HG03457 (cell line): Measurements from ENCODE around the gene PPL.
"Not testable (repeated sequence)": the region's sequence is repeated elsewhere in the genome, so short reads cannot be mapped to it uniquely, and the experiment has no call there.

Experiments used
- ATAC-seq: cut with Tn5 transposase; IDR thresholded peaks from one replicate; pipeline ENCODE4 v1.9.1; 2021; ENCODE audit warnings: moderate number of reproducible peaks; ENCODE audit not compliant: unreplicated experiment

PPL gene

DNA sequence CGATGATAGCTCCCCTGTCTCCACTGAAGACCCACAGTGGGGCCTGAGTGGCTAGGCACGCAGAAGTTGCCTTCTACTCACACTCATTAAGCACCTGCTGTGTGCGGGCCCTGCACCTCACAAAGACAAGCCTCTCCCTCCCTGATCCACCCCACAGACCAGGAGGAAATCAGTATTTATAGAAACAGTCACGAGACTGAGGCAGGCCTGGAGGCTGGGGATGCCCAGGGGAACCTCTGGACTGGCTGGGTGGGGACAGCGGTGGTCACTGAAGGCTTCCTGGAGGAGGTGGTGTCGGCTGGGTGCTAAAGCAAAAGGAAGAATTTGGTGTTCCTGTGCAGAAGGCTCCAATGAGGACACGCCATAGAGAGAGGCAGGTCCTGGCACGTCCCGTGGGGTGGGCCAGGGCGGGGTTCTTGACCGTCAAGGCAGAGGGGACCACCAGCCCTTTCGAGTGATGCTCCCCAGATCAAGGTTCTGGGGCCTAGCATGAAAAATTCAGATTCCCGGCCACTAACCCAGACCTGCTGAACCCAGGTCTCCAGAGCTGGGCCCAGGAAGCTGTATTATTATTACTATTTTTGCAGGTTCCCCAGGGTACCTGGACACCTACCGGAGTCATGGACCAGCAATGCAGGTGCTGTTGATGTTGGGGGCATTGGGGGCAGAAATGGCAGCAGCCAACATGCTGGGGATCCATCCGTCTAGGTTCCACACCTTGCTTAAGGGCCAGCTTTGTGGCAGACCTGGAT lies 23.0 kb downstream of the PPL start:
- no peak for ATAC-seq

DNA sequence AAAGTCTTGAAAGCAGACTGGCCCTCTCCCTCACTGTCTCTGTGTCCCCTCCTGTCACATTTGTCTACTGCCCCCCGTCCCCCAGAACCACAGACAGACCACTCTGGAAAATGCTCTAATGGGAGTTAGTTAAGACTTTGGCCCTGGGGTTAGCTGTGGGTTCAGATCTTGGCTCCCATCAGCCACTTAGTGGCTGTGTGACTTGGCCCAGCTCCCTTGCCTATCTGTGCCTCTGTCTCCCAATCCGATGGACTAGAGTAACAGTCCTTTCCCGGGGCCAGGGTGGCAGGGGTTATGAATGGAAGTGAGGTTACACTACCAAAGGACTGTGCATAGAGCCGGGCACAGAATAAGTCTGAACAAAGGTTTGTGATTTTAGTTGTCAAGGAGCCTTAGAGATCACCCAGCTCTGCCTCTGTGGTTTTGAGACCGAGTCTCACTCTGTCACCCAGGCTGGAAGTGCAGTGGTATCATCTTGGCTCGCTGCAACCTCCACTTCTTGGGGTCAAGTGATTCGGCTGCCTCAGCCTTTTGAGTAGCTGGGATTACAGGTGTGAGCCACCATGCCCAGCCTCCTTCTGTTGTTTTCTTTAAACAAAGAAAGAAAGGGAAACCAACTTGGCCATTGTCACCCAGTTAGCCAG lies 23.7 kb downstream of the PPL start:
- no peak for ATAC-seq

DNA sequence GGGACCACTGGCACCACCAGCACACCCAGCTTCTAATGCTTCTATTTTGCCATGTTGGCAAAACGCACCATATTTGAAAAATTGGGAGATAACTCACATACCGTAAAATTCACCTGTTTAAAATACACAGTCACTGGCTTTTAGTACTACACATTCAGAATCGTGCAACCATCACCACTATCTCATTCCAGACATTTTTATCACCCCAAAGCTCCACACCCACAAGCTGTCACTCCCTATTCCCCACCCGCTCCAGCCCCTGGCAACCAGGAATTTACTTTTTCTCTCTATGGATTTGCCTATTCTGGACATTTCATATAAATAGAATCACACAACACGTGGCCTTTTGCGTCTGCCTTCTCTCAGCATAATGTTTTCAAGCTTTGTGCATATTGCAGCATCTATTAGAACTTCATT lies 25.0 kb downstream of the PPL start:
- ATAC-seq, result no peak

DNA sequence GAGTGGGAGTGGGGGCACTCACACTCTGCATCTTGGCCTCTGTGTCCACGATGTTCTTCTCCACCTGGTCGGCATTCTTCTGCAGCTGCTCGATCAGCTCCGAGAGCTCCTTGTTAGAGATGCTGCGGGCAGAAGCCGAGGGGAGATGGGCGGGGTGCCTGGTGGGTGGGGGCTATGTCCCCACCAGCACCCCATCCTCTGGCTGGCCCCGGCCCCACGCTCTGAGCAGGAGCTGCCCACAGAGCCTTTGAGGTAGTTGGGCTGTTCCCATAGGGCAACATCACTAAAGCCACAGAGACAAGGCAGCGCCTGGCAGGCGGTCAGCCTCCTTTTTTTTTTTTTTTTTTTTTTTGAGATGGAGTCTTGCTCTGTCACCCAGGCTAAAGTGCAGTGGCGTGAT lies 26.1 kb downstream of the PPL start:
- no peak for ATAC-seq

DNA sequence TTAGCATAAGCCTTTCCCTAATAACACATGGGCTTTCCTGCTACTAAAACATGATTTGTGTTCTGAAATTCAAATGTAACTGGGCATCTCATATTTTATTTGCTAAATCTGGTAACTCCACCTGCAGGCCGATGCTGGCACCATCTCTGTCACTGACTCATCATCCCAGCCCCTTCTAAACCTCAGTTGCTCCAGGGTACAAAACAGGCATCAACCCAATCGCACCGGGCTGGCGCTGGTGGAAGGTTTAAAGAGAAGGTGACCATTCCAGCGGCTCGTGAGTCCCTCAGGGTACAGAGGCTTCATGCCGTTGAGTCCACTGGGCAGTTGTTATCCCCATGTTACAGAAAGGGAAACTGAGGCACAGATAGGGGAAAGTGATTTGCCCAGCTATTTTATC lies 27.1 kb downstream of the PPL start:
- ATAC-seq, result no peak

DNA sequence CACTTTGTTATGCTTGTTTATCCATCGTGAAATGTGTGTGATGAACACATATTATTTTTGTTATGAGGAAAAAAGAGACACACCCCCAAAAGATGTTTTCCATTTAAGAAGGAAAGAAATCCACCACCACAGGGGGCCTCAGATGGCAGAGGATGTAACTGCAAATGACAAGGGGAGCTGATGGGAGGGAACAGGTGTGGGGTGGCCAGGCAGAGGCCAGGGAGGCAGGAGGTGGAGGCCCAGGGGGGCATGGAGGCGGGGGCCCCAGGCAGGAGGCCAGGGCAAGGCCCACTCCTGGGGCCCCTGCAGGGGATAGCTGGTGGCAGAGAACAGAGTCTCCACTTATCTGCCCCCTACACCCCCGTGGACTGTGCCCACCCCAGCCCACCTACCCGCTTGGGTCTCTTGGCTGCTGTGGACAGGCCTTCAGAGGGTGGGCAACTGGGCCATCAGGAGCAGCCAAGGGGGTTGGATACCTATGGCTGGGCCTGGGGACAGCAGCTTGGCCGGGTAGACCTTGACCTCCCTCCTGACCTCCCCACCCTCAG lies 28.0 kb downstream of the PPL start:
- no peak for ATAC-seq

DNA sequence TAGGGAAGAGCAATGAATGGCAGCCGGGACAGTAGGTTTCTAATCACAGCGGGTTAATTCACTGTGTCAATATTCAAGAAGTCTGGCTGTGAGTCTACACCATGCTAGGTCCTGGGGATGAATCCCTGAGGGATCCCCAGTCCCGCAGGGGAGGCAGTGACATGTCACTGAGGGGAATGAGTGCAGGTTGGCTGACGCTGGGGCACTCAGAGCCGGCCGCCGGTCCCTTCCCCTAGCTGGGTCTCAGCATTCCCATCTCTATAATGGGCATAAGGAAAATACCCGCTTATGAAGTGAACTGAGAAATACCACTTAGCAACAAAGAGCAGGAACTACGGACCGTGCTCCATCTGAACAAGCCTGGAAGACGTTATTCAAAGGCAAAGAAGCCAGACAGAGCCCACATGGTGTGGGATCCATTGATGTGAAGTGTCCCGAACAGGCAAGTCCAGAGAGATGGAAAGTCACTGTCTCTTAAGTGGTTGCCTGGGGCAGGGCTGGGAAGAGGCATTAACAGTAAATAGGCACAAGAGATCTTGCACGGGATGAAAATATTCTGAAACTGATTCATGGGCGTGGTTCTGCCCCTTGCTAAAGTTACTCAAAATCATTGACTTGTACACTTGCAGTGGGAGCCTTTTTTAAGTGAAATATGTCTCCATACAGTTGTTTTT lies 31.9 kb downstream of the PPL start:
- no peak for ATAC-seq

DNA sequence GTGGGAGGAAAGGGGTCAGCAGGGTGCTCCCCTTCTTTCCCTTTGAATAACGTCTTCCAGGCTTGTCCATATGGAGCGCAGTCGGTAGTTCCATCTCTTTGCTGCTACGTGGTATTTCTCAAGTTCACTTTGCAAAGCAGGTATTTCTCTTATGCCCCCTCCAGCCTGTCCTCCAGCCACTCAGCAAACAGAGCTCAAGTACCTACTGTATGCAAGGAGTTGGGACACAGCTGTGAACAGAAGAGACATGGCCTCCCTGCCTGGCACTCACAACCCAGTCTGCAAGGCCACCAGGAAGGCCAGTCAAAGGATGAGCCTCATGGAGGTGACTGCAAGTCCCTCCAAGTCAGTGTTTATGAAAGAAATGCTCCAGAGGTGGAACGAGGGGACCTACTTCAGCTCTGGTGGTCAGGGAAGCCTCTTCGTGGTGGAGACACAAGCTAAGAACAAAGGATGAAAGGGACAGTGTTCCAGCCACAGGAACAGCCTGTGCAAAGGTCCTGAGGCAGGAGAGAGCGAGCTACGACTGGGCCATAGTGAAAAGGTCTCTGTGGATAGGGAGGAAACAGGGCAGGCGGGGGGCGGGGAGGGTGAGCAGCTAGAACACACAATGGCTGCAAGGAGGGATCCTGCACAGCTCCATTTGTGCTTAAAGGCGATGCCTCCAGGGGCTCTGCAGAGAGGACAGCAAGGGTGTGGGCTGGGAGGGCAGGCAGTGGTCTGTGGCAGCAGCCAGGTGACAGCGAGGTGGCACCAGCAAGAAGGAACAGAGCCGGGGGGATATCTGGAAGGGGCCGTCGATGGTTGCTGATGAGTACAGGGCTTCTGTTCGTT lies 32.6 kb downstream of the PPL start:
- ATAC-seq, result no peak

DNA sequence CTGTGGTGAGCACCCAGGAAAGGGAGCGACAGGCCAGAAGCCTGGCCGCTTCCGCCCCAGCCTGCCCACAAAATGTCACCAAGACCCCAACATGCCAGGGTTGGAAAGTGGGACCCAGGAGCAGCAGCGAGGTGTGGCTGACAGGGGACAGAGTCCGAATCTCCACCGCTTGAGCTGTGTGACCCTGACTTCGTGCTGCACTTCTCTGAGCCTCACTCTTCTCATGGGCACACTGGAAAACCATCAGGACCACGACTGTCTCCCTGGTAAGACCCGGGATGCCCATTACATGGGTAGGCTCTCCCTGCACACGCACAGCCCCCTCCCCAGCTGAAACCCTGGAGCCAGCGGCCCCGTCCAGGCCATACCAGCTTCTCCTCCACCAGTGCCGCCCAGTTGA lies 34.9 kb downstream of the PPL start:
- no peak for ATAC-seq

DNA sequence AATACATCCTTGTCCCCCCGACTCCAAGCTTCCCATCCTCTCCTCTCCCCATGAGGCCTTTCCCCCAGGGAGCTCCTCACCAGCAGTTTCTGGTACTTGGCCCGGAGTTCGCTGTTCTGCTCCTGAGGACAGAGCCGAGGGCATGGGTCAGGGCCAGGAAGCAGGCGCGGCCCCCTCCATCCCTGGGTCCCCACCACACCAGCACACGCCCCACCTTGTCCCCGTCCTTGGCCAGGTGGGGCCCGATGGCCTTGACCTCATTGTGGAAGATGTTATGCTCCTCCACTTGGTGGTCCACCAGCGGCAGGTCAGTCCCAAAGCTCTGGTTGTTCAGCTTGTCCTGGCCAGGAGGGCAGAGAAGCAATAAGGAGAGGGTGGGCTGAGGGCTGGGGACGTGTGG lies 36.2 kb downstream of the PPL start:
- no peak for ATAC-seq

DNA sequence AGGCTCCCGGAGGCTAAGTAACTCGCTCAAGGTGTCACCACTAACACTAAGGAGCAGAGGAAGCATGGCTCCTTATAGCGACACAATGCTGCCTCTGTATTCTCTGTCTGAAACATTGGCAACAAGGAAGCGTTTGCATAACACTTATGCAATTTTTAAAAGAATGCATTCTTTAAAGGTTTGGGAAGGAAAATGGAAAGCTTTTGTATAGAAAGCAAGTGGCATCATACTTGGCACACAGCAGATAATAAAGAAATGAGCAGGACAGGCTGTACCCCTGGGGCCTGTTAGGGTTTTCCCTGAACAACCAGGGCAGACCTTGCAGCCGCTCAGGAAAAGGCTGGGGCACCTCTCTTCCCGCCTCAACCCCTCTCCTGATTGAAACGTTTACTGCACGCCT lies 36.9 kb downstream of the PPL start:
- no peak for ATAC-seq

DNA sequence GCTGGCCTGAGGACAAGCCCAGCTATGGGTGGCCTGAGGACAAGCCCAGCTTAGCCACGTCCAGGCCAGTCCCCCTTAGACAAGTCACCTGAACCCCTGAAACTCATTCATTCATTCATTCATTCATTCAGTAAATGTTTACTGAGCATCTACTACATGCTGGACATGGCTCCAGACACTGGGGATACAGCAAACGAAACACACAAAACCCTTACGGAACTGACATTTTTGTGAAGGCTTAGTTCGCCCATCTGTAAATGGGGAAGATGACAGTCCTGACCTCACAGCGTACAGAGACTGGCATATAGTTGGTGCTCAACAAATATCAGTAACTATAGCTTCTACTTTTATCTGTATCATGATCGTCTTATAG lies 37.5 kb downstream of the PPL start:
- ATAC-seq, result no peak

DNA sequence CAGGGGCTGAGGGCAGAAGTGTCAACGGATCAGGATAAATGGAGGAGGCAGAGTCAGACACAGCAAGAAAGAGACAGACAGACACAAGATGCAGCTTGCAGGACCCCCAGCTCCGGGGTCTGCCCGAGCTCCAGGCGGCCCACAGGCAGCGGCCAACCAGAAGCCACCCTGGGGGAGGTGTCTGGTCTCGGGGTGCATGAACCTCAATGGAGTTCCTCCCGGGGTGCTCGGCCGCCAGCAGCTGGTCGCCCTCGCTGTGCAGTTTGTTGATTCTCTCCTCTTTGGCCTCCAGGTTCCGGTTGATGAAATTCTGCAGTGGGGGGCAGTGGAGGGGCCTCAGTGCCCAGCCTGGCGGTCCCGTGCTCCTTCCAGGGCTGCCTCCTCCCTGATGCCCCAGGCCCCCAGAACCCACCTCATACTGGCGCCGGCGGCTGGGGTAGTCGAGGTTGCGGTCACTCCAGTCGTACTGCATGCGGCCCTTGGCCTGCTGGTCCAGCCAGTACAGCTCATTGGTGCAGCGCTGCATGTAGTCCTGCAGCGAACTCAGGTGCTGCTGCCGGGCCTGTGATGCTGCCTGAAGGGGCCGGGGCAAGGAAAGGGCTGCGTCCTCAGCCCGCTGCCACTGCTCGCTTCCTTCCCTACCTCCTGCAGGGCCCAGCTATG lies 38.0 kb downstream of the PPL start:
- no peak for ATAC-seq

DNA sequence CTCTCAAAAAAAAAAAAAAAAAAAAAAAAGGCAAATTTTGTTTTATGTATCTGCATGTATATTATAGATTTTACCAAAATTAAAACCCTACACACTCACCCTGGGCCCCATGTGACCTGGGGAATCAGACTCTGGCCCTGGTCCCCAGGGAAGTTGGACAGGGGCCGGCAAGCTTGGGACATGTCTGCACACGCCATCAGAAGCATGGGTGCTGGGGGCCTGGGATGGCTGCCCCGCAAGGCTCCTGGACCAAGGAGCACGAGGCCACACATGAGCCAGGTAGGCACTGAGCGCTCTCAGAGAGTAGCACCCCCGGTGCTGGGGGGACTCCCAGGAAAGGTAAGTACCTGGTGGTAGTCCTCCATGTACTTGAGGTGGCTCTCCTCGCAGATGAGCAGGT lies 39.6 kb downstream of the PPL start:
- no peak for ATAC-seq

DNA sequence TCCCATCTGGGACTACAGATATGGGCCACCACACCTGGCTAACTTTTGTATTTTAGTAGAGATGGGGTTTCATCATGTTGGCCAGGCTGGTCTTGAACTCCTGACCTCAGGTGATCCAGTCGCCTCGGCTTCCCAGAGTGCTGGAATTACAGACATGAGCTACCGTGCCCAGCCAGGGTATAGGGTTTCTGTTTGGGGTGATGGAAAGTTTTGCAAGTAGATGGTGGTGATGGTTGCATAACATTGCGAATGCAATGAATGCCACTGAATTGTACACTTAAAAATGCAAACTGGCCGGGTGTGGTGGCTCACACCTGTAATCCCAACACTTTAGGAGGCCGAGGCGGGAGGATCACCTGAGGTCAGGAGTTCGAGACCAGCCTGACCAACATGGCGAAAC lies 40.2 kb downstream of the PPL start:
- ATAC-seq, result not testable (repeated sequence)

DNA sequence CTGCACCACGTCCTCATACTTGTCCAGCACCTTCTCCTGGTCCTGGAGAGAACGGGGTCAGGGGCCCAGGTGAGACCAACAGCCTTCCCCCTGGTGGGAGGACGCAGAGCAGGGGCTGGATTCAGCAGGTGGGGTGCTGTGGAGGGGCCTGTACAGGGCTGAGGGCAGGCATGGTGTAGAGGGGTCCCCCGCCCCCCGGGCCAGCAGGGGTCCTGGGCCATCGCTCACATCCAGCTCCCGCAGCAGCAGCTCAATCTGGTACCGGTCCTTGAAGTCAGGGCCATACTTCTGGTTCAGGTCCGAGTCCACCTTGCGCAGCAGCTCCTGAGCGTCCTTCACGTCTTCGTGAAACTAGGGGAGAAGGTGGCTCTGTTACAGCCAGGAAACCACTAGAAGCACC lies 41.6 kb downstream of the PPL start:
- ATAC-seq, result no peak

DNA sequence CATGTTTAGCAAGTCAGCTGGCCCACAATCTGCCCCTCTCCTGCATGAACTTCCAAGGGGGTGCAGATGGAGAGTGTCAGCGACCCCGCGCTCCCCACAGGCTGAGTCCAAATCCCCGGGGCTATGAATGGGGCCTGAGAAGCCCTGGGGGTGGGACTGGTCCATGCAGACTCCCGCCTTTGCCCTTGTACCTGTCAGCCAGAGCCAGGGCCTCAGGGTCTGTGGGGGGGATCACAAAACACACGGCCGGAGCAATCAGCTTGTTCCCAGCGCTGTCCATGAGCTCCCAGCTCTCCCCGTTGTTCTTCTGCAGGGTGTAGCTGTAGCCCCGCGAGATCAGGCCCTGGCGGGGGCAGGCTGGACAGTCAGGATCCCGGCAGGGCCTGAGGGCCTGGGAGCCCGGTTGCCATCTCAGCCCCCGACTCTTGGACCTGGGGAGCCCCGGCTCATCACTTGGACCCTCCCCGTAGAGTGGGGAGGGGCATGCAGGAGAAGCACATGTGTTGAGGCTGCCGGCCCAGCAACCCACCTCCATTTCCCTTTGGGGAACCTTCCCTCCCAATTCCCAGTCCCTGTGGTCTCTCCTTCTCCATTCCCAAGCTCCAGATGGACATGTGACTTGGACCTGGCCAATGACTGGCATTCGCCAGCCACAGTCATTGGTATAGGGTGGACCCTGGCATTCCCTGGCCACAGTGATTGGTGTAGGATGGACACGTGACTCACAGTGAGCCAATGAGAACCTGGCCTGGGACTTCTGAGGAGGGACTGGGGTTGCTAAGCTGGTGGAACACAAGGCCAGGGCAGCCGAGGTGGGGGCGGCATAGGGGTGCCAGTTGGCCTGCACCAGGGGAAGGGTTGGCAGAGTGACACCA lies 42.4 kb downstream of the PPL start:
- ATAC-seq, result no peak

DNA sequence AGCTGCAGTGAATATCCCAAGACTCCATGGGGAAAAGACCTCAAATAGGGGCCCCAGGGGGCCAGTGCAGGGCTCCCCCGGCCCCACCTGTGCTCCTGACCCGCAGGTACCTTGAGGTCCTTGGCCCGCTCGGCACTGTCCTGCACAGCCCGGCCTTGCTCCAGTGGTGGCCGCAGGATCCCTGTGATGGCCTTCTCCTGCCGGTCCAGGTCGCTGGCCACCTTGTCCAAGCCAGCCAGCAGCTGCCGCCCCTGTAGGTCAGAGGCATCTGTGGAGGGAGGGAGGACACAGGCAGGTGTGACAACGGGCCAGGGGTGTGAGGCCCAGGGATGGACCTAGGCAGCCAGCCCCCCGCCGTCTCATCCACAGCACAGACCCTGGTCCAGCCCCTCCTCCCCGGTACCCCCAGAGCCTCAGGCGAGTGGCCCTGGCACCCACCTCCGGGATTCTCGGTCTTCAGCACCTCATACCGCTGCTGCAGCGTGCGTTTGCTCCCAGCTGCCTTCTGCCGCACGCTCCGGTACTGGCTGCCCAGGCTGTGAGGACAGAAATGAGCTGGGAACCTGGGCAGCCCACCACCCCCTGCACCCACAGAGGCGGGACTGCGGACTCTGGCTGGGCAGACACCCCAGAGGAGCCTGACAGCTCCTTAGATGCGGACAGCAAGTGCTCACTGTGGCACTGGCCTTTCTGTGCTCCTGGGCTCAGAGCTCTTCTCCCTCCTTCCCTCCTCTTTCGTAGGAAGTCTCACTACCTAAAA lies 43.7 kb downstream of the PPL start:
- no peak for ATAC-seq
